Stimulated activated CD4-positive, alpha-beta T cell treated with anti-CD3 and anti-CD28 coated beads, Interleukin-12 subunit alpha, Interleukin-12 subunit beta, amount 100 ng/mL, for 24 hours (primary cell): ENCODE data around the gene CTAG1A.
"Not testable (repeated sequence)": the region's sequence is repeated elsewhere in the genome, so short reads cannot be mapped to it uniquely, and the experiment has no call there.

Source experiments
- DNase-seq, 2 experiments: peaks; one replicate each; pipeline ENCODE4 v3.0.0-alpha.2; 2020; ENCODE audit warnings: low read depth in 2 of 2

The CTAG1A gene

DNA sequence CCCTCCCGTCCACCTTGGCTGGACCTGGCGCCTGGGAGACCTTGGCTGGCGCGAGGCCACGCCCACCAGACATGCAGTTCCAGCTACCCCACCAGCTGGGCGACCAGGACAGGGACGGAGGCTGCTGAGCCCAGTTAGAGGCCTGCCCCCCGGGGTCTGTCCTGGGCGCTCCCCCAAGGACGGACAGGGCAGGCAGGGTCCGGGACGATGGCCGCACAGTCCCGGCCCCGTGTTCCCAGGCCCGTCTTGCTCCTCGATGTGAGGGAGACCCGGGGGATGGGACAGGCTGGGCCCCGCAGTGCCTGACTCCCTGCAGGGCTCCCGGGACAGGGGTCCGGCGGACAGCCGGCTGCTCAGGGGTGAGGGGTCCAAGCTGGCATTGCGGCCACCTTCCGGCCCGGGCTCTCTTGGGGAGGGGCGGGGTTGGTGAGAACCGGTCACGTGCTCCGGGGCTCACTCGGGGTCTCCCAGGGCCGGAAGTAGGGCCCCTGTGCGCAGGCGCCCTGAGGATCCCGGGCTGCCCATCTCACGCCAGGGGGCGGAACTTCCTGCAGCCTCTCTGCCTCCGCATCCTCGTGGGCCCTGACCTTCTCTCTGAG, at the start of gene CTAG1A:
Gene CTAG1A (plus strand): TSS at position 549 of the 599 bp plus-strand sequence. CDS start 74 bp downstream, outside the sequence.
- not testable (repeated sequence) for DNase-seq

DNA sequence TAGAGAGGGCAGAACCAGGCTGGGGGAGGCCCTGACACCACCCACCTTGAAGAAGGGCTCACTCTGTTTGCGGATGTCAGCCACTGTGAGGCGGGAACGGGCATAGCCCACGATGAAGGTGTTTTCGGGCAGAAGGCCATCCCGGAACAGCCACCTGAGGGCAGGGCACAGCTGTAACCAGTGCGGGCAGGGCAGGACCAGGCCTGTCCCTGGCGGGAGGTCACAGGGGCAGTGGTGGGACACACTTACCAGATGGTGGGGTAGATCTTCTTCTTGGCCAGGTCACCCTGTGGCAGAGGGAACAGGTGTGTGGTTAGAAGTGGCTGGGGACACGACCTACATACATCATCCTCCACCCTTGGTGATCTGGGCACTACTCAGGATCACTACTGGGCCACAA, 49.0 kb upstream of the CTAG1A start:
- DNase-seq: no peak

GRCh38 chrX:154539077-154539476, 45.9 kb upstream of the CTAG1A start:
- no peak for DNase-seq

GRCh38 chrX:154540365-154540764, 44.6 kb upstream of the CTAG1A start:
- not testable (repeated sequence) for DNase-seq

DNA sequence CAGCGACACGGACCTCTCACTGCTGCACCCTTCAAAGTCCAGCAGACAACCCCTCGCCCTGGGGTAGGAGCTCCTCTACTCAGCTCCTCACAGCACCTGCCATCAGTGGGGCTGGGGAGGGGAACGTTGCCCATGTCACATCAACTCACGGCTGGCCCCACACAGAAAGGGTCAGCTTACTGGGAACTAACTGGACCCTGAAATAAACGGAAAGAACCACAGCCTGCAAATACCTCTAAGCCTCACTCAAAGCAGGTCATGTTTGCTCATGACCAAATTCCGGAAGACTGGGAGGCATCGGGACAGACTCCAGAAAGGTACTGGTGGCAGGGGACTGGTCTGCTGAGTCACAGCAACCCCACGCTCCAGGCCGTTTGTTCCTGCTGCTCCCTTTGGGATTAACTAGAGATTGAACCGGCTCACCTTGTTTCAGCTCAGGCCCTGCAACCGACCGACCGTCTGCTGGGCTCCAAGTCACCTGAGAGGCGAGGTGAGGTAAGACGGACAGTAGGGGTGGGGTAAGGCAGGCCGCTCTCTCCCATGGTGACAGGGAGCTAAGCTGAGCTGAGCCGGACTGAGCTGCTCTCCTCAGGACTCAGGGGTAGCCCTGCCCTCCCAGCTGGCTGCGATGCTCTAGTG, 43.9 kb upstream of the CTAG1A start:
- DNase-seq: no peak

DNA sequence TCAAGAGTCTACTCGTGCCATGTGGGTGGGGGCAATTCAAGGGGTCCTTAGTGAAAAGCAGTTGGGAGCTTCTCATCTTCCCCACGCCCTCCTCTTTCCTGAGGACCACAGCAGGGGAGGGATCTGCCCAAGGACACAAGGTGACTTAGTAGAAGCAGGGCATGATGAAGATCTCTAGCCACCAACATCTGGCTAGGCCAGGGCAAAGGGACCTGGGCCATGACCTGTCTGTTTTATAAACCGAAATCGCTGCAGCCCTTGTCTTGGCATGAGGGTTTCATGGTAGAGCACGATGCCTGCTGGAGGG, 43.4 kb upstream of the CTAG1A start:
- no peak for DNase-seq

DNA sequence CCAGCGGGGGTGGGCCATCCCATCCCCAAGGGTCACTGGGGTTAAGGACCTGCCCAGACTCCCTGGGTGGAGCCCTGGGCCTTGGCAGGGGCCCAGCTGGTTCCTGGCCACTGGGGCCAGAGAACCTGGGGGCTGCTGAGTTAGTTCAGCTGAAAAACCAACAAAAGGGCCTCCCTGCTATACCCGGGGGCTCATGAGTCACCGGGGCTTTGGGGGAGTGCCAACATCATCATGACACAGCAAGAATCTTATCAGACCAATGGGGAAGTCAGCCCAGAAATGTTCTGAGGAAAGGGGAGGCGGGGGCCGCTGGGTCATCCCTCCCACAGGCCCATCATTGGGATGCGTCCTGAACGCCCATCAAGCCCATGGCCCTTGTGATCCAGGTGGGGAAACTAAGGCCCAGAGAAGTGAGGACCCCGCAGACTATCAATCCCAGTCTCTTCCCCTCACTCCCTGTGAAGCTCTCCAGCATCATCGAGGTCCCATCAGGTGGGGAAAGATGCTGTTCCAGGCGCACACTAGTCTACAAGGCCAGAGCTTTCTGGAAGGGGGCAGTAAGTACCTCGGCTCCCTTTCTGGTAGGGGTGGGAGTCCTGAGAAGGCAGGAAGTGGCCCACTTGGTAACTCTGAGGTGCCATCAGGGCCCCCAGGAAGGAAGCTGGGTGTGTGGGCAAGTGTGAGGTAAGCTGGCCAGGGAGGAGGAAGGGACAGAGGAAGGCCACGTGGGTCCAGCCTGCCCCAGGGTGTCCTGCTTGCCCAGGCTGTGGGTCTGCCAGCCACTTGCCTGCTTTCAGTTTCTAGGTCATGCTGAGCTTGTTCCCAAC, 42.8 kb upstream of the CTAG1A start:
- DNase-seq: peak in 1 of 2 experiments; percentile 35

GRCh38 chrX:154542723-154543424, 42.1 kb upstream of the CTAG1A start:
- no peak for DNase-seq

GRCh38 chrX:154545673-154546274, 39.2 kb upstream of the CTAG1A start:
- DNase-seq: no peak

DNA sequence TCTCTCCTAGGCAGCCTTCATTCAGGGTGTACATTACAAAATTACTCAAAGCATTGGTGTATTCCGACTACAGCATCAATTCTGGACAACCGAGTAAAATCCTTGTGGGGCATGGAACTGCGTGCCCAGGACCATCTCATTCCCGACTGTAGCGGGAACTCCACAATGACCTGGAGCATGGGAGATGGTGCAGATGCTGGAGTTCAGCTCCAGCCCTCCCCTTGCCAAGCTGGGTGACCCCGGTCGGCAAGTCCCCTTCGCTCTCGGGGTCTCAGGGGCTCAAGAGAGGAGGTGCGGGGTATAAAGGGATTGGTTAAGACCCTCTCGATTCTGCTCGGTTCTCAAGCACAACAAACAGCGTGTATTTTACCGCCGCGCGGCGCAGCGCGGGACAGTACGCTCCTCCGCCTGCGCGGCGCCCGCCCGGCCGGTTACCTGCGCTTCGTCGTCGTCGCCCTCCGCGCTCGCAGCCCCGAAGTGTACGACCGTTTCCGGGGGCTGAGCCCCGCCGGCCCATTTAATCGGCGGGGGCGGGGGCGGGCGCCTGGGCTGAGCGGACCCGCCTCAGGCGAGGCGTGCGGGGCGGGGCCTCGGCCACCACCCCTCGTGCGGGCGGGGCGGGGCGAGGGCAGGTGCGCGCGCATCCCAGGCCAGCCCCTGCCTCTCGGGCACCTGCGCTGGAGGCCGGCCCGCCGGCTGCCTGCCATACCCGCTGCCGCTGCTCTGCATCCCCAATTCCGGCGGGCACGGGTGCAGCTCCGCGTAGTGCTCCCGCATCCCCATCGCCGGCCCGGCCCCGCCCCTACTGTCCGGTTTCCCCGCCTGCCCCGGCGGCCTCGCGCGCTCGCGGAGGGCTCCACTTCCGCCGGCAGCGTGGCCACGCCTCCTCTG, 38.3 kb upstream of the CTAG1A start, which contains the start of gene G6PD:
Gene G6PD (minus strand): TSS at position 493 of the 891 bp plus-strand sequence. CDS start 691 bp downstream, outside the sequence.
- peak; percentile 56 to 63 for DNase-seq

DNA sequence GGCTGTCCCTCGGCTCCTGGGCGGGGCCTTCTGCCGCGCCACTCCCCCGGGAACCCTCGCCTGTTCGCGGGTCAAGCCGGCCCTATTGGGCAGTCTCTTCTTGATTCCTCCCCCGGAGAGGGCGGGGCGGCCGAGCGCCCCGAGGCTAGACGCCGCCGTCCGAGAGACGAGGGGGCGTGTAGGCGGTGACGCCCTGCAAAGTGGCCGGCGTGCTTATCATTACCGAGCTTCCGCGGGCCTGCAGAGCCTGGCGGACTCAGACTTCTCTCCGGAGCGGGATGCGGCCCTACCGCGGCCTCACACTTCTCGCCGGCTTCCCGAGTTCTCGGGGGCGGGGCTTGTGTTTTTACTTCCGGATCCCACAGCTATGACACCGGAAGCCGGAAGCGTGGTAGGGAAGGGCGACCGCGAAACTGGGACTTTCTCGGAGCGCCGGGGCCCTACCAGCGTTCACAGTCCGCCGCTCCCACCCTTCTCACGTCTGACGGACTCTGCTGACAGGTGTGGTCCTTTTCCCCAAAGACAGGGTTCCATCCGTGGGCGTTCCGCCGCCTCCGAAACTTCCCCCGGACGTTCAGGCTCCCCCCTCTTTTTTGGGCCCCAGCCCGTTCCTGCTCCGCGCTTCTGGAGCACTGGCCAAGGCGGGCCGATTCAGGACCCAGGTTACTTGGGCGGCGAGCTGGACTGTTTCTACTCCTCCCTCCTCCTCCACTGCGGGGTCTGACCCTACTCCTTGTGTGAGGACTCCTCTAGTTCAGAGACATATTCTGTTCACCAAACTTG, 37.5 kb upstream of the CTAG1A start, which contains the start of gene IKBKG:
Gene IKBKG (plus strand): TSS at position 376 of the 783 bp plus-strand sequence. CDS start 4,383 bp downstream, outside the sequence.
- DNase-seq: peak; percentile 76 to 84

DNA sequence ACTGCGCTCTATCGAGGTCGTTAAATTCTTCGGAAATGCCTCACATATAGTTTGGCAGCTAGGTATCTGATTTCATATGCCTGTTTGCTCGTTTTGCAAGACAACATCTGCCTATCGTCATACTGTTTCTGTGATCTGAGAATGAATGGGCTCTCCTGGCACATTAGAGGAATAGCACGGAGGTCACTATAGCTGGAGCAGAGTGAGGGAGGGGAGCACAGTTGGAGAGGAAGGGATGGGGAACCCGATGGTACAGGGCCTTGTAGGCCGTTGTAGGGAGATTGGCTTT, 37.0 kb upstream of the CTAG1A start:
- no peak for DNase-seq

GRCh38 chrX:154549766-154550165, 35.2 kb upstream of the CTAG1A start:
- DNase-seq: no peak

- DNase-seq: not testable (repeated sequence)
Measured at GRCh38 chrX:154552112-154552806, 32.7 kb upstream of the CTAG1A start.

DNA sequence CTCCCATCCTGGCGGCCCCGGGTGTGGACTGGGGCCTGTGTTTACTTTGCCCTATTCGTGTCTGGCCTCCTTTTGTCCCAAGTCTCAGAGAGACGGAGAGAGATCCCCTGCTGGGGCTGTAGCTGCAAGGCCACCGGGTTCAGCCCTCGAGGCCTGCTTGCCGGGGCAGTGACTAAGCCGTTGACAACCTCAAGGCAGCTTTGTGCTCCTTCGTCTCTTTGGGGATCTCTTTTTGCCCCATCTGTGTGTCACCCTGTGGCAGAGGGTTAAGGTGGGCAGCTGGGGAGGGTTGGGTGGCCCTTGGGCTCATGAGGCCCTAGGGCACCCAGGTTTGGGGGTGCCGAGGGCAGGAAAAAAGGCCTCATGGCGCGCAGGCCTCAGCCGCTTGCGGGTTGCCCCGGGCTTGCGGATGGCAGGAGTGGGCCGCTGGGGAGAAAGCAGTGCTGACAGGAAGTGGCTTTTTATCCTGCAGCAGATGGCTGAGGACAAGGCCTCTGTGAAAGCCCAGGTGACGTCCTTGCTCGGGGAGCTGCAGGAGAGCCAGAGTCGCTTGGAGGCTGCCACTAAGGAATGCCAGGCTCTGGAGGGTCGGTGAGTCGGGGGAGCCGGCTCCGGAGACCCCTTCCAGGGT, 26.8 kb upstream of the CTAG1A start:
- DNase-seq: not testable (repeated sequence)

DNA sequence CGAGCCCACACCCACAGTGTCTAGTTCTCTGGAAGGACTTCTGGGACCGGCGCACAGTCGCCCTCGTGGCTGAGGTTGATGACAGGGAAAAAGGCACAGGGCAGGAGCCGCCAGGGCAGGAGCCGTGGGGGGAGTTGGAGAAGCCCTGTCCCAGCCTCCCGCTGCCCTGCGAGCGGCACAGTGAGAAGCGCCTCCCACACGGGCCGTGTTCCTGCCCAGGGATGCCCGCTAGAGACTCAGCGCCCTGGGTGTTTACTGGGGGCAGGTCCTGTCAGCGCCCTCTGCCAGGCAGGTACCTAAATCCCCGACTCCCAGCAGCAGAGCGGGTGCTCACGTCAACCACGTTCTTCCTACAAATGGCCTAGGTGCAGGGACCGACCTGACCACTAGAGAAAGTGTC, 26.0 kb upstream of the CTAG1A start:
- not testable (repeated sequence) for DNase-seq

DNA sequence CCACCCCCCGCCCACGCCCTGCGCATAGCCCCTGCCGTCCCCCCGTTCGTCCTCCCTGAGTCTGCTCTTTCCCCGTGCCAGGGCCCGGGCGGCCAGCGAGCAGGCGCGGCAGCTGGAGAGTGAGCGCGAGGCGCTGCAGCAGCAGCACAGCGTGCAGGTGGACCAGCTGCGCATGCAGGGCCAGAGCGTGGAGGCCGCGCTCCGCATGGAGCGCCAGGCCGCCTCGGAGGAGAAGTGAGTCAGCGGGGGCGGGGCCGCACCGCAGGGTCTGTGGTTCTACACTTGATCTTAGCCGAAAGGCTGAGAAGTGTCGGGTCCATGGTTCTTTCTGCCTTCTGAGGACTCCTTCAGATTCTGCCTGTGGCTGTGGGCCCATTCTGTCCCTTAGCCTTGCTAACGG, 24.6 kb upstream of the CTAG1A start:
- not testable (repeated sequence) for DNase-seq

DNA sequence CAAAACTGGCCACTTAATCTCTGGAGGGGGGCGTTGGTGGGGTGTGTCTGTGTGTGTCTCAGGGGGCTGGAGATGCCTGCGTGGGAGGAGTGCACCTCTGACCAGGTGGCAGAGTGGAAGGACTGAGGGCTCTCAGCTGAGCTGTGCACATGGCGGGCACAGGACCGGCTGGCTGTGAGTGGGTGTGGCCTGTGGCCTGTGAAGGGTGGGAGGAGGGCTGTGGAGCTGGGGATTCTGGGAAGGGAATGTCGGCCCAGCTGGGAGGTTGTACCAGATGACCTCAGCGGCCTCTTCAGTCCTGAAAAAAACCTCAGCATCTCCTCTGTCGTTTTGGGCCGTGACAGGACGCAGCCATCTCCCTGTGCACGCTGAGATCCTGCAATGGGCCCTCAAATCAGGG, 22.6 kb upstream of the CTAG1A start:
- not testable (repeated sequence) for DNase-seq

GRCh38 chrX:154570361-154570760, 14.6 kb upstream of the CTAG1A start:
- DNase-seq: not testable (repeated sequence)
